Mesenchymal stem cell (in vitro differentiated cells and primary cell): Measurements from ENCODE around the gene GTF2F1.
"Not testable (repeated sequence)": the region's sequence is repeated elsewhere in the genome, so short reads cannot be mapped to it uniquely, and the experiment has no call there.

Source experiments
- DNase-seq: peaks from one replicate; pipeline ENCODE4 v3.0.0-alpha.2; 2013
- H2AFZ ChIP-seq: one replicate; pipeline ENCODE4 v1.6.1; 2013; ENCODE audit warnings: low read depth, mild to moderate bottlenecking, control low read depth, inconsistent platforms, low read length, moderate library complexity
- H2AK5ac ChIP-seq: 2 replicates; pipeline ENCODE4 v1.6.1; 2013; ENCODE audit warnings: low read length, moderate library complexity, mild to moderate bottlenecking, inconsistent platforms; ENCODE audit not compliant: severe bottlenecking
- H2BK120ac ChIP-seq: one replicate; pipeline ENCODE4 v1.6.1; 2013; ENCODE audit warnings: low read depth, mild to moderate bottlenecking, inconsistent platforms, low read length, moderate library complexity
- H2BK12ac ChIP-seq, 2 experiments: one replicate each; pipeline ENCODE4 v1.6.1; 2013; ENCODE audit warnings: inconsistent platforms in 2 of 2, low read length in 2 of 2, mild to moderate bottlenecking in 2 of 2, moderate library complexity in 2 of 2, control low read depth in 1 of 2
- H2BK15ac ChIP-seq: one replicate; pipeline ENCODE4 v1.6.1; 2013; ENCODE audit warnings: mild to moderate bottlenecking, low read depth, inconsistent platforms; ENCODE audit not compliant: poor library complexity, severe bottlenecking
- H2BK5ac ChIP-seq: 2 replicates; pipeline ENCODE4 v1.6.1; 2013; ENCODE audit warnings: low read depth, mild to moderate bottlenecking, low read length, control low read depth, inconsistent platforms; ENCODE audit not compliant: poor library complexity, severe bottlenecking
- H3K14ac ChIP-seq, 2 experiments: one replicate each; pipeline ENCODE4 v1.6.1; 2013; ENCODE audit warnings: inconsistent platforms in 2 of 2, low read length in 2 of 2, control low read depth in 1 of 2, mild to moderate bottlenecking in 1 of 2, moderate library complexity in 1 of 2
- H3K18ac ChIP-seq, 2 experiments: one replicate each; pipeline ENCODE4 v1.6.1; 2013; ENCODE audit warnings: inconsistent platforms in 2 of 2, low read length in 2 of 2, control low read depth in 1 of 2, low read depth in 1 of 2, mild to moderate bottlenecking in 1 of 2
- H3K23ac ChIP-seq, 2 experiments: one replicate each; pipeline ENCODE4 v1.6.1; 2013; ENCODE audit warnings: inconsistent platforms in 2 of 2, low read length in 2 of 2, mild to moderate bottlenecking in 2 of 2, moderate library complexity in 2 of 2, control low read depth in 1 of 2
- H3K27ac ChIP-seq: 2 replicates; pipeline ENCODE4 v1.5.1; 2013; ENCODE audit warnings: mild to moderate bottlenecking, moderate library complexity, low read length, control low read depth, inconsistent platforms; ENCODE audit not compliant: poor library complexity, severe bottlenecking
- H3K27me3 ChIP-seq, 2 experiments: 2 replicates each; pipeline versions ENCODE4 v1.6.1 to v1.7.0; 2013; ENCODE audit warnings: low read length in 2 of 2, mild to moderate bottlenecking in 2 of 2, moderate library complexity in 2 of 2, control low read depth in 1 of 2, inconsistent platforms in 1 of 2; ENCODE audit not compliant: control insufficient read depth in 1 of 2, insufficient read depth in 1 of 2
- H3K36me3 ChIP-seq, 2 experiments: 2 replicates each; pipeline versions ENCODE4 v1.6.1 to v1.7.0; 2013; ENCODE audit warnings: low read length in 2 of 2, control low read depth in 1 of 2, inconsistent platforms in 1 of 2, low read depth in 1 of 2, mild to moderate bottlenecking in 1 of 2; ENCODE audit not compliant: insufficient read depth in 2 of 2, control insufficient read depth in 1 of 2
- H3K4ac ChIP-seq, 2 experiments: one replicate each; pipeline ENCODE4 v1.6.1; 2013; ENCODE audit warnings: inconsistent platforms in 2 of 2, low read length in 2 of 2, mild to moderate bottlenecking in 2 of 2, moderate library complexity in 2 of 2, control low read depth in 1 of 2, low read depth in 1 of 2
- H3K4me1 ChIP-seq: 2 replicates; pipeline ENCODE4 v1.6.1; 2013; ENCODE audit warnings: low read depth, low read length, control low read depth; ENCODE audit not compliant: control insufficient read depth, insufficient read depth
- H3K4me2 ChIP-seq: 2 replicates; pipeline ENCODE4 v1.6.1; 2013; ENCODE audit warnings: low read length, mild to moderate bottlenecking, inconsistent platforms; ENCODE audit not compliant: poor library complexity, severe bottlenecking
- H3K4me3 ChIP-seq, 2 experiments: 2 replicates each; pipeline versions ENCODE4 v1.5.1 to v1.7.0; 2013; ENCODE audit warnings: low read length in 2 of 2, mild to moderate bottlenecking in 2 of 2, control low read depth in 1 of 2, low read depth in 1 of 2; ENCODE audit not compliant: insufficient read depth in 1 of 2
- H3K79me1 ChIP-seq: replicated peaks from 2 replicates; pipeline ENCODE4 v1.6.1; 2013; ENCODE audit warnings: mild to moderate bottlenecking, control low read depth, low read length, inconsistent platforms; ENCODE audit not compliant: poor library complexity, severe bottlenecking
- H3K9ac ChIP-seq: 2 replicates; pipeline ENCODE4 v1.7.0; 2013; ENCODE audit warnings: mild to moderate bottlenecking, low read length, moderate library complexity
- H3K9me3 ChIP-seq: 2 replicates; pipeline ENCODE4 v1.7.0; 2013; ENCODE audit warnings: mild to moderate bottlenecking, low read length; ENCODE audit not compliant: control insufficient read depth
- H4K8ac ChIP-seq: one replicate; pipeline ENCODE4 v1.6.1; 2013; ENCODE audit warnings: inconsistent platforms, mild to moderate bottlenecking, low read length, moderate library complexity
- H4K91ac ChIP-seq: one replicate; pipeline ENCODE4 v1.6.1; 2013; ENCODE audit warnings: mild to moderate bottlenecking, low read length, inconsistent platforms
- WGBS: methylation state at CpG from one replicate; pipeline ENCODE4 v1.1.7; 2013; ENCODE audit warnings: mixed read lengths; 5-methylcytosine and 5-hydroxymethylcytosine counted together

The GTF2F1 gene

DNA sequence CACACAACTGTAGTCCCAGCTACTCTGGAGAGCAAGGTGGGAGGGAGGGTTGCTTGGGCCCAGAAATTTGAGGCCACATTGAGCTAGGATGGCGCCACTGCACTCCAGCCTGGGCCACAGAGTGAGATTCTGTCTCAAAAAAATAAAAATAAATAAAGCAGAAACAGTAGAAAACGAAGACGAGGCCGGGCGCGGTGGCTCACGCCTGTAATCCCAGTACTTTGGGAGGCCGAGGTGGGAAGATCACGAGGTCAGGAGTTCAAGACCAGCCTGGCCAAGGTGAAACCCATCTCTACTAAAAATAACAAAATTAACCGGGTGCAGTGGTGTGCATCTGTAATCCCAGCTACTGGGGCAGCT, 32.1 kb downstream of the GTF2F1 start:
- H3K4me2 ChIP-seq, H3K4ac ChIP-seq, H2BK120ac ChIP-seq, H2BK5ac ChIP-seq, H3K23ac ChIP-seq, H3K4me1 ChIP-seq, H2BK12ac ChIP-seq, H2AFZ ChIP-seq, H3K18ac ChIP-seq, H4K91ac ChIP-seq, H2BK15ac ChIP-seq, H3K14ac ChIP-seq, H2AK5ac ChIP-seq, DNase-seq, H3K27me3 ChIP-seq, H3K9me3 ChIP-seq, H3K27ac ChIP-seq: not testable (repeated sequence)
- H3K4me3 ChIP-seq: peak overlapping the region in 1 of 2 experiments; percentile 88
- H3K79me1 ChIP-seq: peaks cover 18% of the 10 kb centered on the region
- peak overlapping the region; percentile 19 for H4K8ac ChIP-seq
- peaks cover 19 to 22% of the 10 kb centered on the region in 2 experiments for H3K36me3 ChIP-seq
- peak overlapping the region; percentile 87 for H3K9ac ChIP-seq
- 90% methylated on average over 10 of the region's 10 CpGs for WGBS

DNA sequence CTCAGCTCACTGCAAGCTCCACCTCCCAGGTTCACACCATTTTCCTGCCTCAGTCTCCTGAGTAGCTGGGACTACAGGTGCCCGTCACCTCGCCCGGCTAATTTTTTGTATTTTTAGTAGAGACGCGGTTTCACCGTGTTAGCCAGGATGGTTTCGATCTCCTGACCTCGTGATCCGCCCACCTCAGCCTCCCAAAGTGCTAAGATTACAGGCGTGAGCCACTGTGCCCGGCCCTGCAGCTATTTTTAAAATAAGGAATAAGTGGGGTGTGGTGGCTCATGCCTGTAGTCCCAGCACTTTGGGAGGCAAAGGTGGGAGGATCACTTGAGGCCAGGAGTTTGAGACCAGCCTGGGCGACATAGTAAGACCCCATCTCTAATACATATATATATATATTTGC, 32.5 kb downstream of the GTF2F1 start:
- not testable (repeated sequence) for H3K4ac ChIP-seq, H2BK15ac ChIP-seq, H4K8ac ChIP-seq, DNase-seq, H3K14ac ChIP-seq, H3K27me3 ChIP-seq, H3K4me2 ChIP-seq, H2AK5ac ChIP-seq, H3K4me1 ChIP-seq, H3K23ac ChIP-seq, H3K9ac ChIP-seq, H3K9me3 ChIP-seq, H2BK5ac ChIP-seq, H4K91ac ChIP-seq, H2AFZ ChIP-seq, H2BK120ac ChIP-seq, H3K4me3 ChIP-seq, H3K18ac ChIP-seq, H3K27ac ChIP-seq, H2BK12ac ChIP-seq
- peaks cover 17% of the 10 kb centered on the region for H3K79me1 ChIP-seq
- 98% methylated on average over 7 of the region's 12 CpGs for WGBS
- peaks cover 15 to 19% of the 10 kb centered on the region in 2 experiments for H3K36me3 ChIP-seq

DNA sequence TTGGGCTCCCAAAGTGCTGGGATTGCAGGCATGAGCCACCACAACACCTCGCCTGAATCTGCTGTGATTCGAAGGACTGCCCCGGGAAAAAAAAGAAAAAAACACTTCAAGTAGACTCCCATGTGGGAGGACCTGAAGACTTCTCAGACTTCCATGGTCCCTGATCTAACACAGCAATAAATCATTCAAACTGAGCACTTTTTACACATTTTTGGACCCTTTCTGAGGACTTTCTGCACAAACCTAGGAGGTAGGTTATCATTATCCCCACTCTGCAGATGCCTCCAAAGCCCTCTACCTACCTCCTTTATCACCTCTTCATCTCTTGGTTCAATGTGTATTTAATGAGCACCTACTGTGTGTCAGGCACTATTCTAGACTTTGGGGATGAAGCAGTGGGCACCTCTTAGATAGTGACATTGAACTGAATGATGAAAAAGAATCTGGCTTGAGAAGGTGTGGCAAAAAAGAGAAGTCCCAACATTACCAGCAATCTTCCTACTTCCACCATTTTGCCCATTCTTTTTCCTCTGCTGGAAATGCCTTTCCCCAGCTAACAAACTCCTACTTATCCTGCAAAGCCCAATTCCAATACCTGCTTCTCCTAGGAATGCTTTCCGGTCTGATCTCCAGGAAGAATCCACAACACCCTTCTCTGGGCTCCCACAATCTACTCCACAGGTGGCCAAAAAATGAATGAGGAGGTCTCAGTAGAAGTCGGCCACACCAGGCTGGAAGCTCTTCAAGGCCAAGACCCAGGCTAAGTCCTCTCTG, 33.2 kb downstream of the GTF2F1 start:
- no peak overlapping the region for H2AFZ ChIP-seq
- no peak overlapping the region for H3K4me2 ChIP-seq
- H2BK15ac ChIP-seq: no peak overlapping the region
- DNase-seq: no peak
- peaks cover 8 to 12% of the 10 kb centered on the region in 2 experiments for H3K36me3 ChIP-seq
- no peak overlapping the region for H3K14ac ChIP-seq
- H3K4me3 ChIP-seq: no peak overlapping the region
- H3K9ac ChIP-seq: no peak overlapping the region
- H3K4me1 ChIP-seq: peaks cover 5% of the 10 kb centered on the region
- H3K23ac ChIP-seq: no peak overlapping the region
- no peaks in the 10 kb centered on the region for H3K9me3 ChIP-seq
- no peak overlapping the region for H3K18ac ChIP-seq
- H2BK120ac ChIP-seq: no peak overlapping the region
- H3K27ac ChIP-seq: no peak overlapping the region
- no peak overlapping the region for H4K8ac ChIP-seq
- WGBS: 84% methylated on average over 5 of the region's 5 CpGs
- H2AK5ac ChIP-seq: no peak overlapping the region
- peaks cover 17% of the 10 kb centered on the region for H3K79me1 ChIP-seq
- H4K91ac ChIP-seq: no peak overlapping the region
- no peak overlapping the region for H2BK5ac ChIP-seq
- H2BK12ac ChIP-seq: no peak overlapping the region
- H3K4ac ChIP-seq: no peak overlapping the region
- no peaks in the 10 kb centered on the region for H3K27me3 ChIP-seq

DNA sequence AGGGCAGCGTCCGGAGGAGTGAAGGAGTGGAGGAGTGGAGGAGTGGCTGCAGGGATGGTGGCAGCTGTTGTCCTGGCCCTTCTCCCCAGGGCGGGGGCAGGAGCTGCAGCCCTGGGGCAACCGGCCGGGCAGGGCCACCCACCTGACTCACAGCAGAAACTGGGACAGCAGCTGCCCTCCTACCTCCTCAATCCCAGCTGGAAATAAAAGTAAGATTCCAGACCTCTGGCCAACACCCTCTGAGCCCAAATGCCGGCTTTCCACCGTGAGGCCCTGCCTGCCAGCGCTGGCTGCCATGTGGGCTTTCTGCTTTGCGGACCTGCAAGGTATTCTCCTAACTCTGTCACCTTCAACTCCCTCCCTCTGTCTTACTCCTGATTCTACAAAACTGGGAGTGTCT, 35.0 kb downstream of the GTF2F1 start:
- Histone ChIP-seq H3K4me1 (peaks cover 5% of the 10 kb centered on the region), H3K4me3 (peak overlapping the region in 1 of 2 experiments; percentile 7), H3K18ac (no peak overlapping the region), H4K91ac (no peak overlapping the region), H2BK12ac (no peak overlapping the region), H2BK5ac (no peak overlapping the region), H2AFZ (no peak overlapping the region), H3K14ac (no peak overlapping the region), H2BK120ac (no peak overlapping the region), H2BK15ac (no peak overlapping the region), H3K27me3 (no peaks in the 10 kb centered on the region), H3K4ac (no peak overlapping the region), H3K79me1 (peaks cover 9% of the 10 kb centered on the region), H3K9me3 (no peaks in the 10 kb centered on the region), H3K9ac (no peak overlapping the region), H3K4me2 (no peak overlapping the region), H4K8ac (no peak overlapping the region), H3K27ac (no peak overlapping the region), H3K36me3 (no peaks in the 10 kb centered on the region), H3K23ac (no peak overlapping the region), H2AK5ac (no peak overlapping the region)
- WGBS: 93% methylated on average over 9 of the region's 9 CpGs
- no peak for DNase-seq
